Pulmonary artery endothelial cell (primary cell): ENCODE data around the gene FUT8. TPM values are rescaled to one million over a fixed set of nuclear protein-coding genes. Genes with fewer than 3 reads are reported as not detected.

Source experiments
- DNase-seq: peaks from one replicate; pipeline ENCODE4 v3.0.0-alpha.2; 2011; ENCODE audit warnings: low read depth, low spot score
- total RNA-seq: library from RNA; depleted of rRNA; stranded (reverse); fragments of >200 nt; gene quantifications from 2 replicates; pipeline ENCODE4 v1.2.3, GENCODE V29; 2014

FUT8 gene
- total RNA-seq, 1 donor from 2014 or later, result 55.5 TPM

DNA sequence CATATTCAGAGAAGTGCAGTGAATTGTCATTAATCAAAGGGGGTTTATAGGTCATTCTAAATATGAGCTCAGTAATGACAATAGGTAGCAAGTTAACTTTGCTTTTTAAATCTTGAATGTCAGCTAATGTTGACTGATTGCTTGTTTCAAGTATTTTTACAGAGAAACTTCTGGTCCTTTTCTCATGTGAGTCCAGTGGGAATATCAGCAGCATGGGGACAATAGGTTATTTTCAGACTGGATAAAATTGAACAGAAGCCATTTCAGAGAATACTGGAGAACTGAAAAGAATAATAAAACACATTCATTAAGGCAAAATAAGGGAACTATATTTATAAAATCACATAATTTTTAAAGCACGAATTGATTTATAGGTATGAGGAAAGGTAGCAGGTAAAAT lies 78.7 kb downstream of the FUT8 start:
- DNase-seq, result no peak

DNA sequence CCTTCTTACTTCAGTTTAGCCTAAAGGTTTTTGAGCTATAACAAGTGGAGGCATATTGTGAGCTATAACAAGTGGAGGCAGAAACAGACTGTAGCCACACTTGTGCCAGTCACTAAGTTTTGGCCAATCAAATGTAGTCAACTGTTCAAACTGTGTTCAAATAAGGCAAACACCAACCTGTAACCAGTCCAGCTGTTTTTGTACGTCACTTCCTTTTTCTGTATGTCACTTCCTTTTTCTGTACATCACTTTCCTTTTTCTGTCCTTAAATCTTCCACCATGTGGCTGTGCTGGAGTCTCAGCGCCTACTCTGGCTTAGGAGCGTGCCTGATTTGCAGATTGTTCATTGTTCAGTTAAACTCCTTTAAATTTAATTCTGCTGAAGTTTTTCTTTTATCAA lies 79.7 kb downstream of the FUT8 start:
- no peak for DNase-seq

DNA sequence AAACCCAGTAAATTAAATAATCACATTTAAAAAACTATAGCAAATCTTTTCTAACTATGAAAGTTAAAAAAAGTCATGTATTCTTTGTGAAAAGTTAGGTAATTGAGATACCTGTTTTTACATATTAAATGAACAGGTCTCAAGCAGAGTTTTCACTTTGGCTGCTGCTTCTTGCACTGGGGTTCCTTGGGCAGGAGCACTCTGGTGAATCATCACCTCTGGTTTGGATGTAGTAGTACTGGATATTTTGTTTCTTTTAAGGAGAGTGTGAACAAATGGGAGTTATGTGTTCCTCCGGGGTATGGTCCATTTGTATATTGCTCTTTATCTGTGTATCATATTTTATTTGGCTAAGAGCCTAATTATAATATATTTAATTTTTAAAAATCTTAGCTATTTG lies 82.7 kb downstream of the FUT8 start:
- no peak for DNase-seq

DNA sequence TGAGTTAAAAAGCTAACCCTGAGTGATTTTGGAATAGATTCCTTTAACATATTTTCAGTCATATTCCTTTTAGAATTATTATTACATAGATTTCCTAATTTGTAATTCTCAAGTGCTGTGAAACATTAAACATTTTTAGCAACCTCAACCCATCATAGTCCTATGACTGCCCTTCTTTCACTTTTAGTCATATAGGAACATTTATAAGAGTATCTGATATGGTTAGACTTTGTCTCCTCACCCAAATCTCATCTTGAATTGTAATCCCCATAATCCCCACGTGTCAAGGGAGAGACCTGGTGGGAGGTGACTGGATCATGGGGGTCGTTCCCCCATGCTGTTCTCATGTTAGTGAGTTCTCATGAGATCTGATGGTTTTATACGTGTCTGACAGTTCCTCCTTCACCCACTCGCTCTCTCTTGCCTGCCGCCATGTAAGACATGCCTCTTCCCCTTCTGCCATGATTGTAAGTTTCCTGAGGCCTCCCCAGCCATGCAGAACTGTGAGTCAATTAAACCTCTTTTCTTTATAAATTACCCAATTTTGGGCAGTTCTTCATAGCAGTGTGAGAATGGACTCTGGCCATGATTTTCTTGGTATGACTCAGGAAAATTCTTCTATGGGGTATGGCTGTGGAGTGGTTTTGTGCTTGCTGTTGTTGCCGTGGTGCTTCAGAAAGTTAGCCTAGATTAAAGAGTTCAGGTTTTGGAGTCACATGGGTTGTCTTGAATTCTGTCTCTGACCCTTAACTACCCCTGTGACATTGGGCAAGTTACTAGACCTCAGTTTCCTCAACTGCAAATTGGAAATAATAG lies 83.9 kb downstream of the FUT8 start:
- DNase-seq, result no peak

DNA sequence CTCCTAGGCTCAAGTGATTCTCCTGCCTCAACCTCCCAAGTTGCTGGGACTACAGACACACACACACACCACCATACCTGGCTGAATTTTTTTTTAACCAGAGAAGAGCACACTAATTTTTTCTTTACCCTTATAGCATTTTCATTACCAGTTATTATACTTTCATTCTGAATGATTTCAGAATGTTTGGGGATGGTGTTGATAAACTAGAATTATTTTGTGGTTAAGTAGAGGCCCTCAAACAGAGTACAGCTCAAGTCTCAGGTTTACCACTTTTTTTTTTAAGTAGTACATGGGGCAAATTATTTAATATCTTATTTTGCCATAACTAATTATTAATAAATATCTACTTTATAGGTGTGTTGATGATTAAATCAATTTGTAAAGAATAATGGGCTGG lies 86.6 kb downstream of the FUT8 start:
- DNase-seq, result no peak

DNA sequence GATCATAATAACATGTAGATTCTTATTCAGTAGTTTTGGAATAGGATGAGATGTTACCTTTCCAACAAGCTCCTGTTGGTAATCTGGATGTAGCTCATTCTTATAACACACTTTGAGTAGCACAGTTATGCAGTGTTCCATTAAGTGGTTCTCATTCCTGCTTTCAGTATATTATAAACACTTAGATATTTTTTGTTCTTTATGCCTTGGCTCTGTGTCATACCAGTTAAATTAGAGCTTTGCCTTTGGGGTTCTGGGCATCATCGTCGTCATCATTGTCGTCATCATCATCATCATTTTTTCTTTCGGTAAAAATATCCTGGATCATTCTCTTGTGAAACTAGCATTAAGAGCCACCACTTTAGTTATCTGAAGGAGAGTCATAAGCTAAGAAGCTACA lies 87.5 kb downstream of the FUT8 start:
- no peak for DNase-seq

DNA sequence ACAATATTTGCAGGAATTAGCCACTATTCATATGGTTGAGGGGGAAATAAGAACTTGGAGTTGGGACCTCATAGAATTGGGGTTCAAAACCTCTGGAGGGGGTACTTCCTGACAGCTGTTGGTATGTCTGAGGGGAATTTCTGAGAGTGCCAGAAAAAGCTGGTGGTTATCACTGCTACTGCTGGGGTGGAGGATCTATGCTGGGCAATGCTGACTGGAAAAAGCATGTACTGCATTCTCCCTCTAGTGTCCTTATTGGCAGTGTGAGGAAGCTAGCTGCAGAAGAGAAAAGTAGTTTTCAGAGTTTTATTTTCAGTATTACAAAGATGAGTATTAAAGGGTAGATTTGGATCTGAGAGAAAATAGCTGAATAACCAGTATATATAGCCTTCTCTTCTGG lies 88.8 kb downstream of the FUT8 start:
- no peak for DNase-seq

DNA sequence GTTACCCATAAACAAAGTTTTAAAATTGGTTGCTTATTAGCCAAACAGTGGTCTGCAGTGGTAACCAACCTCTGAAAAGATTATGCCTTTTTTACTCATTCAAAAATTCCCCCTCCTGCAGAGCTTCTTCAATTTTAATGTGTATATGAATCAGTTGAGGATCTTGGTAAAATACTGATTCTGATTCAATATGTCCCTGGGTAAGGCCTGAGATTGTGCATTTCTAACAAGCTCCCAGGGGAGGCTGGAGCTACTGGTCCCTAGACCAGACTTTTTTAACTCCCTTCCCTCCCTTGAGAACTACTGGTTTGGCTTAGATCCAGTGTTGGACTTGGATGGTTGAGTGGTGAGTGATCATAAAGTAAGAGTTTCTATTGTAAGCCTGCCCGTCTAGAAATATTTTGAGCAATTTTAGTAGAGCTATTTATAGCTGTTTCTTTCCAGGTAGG lies 90.2 kb downstream of the FUT8 start:
- no peak for DNase-seq

DNA sequence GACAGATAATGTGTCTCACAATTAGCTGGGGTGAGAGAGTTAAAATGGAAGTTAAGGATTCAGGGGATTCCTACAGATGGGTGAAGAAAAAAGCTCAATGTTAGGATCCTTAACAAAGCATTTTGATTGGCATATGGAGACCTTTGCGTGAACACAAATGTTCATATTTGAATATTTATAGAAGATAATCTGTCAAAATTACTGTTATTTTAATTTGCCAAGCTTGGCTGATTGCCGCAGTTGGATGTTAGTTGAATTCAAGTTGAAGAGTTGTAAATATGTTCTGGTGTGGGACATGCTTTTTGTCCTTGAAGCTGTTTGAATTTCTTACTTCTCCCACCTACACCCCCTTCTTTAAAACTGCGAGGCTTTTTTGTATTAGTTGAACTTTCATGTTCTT lies 91.2 kb downstream of the FUT8 start:
- no peak for DNase-seq

DNA sequence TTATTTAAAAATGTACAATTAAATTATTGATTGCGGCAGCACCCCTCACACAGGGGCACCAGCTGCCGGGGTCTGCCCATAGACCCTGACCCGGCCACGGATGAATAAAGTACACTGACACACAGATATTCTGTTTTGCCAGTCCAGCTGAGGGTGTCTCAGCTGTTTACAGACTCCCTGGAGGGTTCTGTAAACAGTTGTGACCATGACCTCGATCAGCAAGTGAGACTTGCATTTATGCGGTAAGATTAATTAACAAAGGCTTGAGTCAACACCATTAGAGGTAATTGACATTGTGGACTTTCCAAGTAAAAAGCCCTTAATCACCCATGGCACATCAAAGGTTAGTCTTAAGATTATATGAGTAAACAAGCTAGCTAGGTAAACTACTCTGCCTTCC lies 94.3 kb downstream of the FUT8 start:
- DNase-seq, result no peak

DNA sequence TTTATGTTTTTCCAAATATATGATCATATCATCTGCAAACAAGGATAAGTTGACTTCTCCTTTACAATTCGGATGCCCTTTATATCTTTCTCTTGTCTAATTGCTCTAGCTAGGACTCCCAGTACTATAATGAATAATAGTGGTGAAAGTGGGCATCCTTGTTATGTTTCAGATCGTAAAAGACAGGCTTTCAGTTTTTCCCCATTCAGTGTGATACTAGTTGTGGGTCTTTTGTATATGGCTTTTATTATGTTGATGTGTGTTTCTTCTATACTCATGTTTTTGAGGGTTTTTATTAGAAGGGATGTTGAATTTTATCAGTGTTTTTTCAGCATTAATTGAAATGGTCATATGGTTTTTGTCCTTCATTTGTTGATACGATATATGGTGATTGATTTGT lies 97.3 kb downstream of the FUT8 start:
- no peak for DNase-seq

DNA sequence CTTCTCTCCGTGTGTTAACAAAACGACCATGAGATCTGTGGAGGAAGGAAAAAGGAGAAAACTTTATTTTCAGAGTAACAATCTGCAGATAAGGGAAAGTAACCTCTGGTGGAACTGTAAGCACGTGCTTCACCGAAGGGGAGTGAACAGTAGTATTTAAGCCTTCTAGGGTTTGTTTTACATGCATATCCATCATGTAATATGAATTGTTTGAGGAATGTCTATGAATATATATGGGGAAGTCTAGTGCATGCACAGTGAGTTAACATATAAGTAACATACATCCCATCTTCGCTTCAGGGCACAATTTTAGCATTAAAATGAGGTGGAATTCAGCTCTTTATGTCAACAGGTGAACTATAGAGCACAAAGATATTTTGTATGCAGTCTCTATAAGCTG lies 101.1 kb downstream of the FUT8 start:
- DNase-seq, result no peak

DNA sequence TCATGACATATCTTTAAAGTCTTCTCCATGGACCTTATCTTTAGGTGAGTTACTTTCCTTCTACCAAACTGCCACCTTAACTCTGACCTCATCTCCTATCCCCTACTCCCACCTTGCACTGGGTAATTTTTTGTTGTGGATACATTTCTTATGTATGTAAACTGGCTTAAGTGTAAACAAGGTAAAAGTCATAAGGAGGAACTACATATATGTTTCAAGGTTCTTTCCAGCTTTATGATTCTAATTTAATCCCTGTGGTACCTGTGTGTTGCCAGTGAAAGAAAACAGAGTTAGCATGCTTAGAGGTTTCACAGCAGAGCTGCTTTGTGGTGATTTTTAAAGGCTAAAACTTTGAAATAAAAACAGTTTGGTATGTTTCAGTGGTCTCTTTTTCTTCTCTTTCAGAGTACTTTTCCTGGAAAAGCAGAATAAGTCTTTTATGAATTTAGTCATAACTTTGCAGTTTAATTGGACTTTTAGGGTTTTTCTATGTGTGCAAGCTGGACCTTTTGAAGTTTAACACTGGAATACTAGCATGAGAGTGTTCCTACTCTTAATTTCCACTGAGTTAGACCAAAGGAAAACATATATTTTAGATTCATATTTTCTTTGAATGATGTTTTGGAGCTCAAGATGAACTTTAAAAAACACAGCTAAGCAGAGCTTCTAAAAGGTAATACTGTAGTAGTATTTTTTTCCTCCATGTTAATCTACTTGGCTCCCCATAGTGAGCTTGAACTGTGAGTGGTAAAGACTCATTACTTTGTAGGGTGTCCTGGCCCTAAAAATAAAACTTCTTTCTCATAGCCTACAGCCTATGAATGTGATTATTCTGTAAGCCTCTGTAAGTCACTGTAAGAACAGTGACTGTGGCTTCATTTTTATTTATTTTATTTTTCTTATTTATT lies 105.4 kb downstream of the FUT8 start:
- DNase-seq, result no peak

DNA sequence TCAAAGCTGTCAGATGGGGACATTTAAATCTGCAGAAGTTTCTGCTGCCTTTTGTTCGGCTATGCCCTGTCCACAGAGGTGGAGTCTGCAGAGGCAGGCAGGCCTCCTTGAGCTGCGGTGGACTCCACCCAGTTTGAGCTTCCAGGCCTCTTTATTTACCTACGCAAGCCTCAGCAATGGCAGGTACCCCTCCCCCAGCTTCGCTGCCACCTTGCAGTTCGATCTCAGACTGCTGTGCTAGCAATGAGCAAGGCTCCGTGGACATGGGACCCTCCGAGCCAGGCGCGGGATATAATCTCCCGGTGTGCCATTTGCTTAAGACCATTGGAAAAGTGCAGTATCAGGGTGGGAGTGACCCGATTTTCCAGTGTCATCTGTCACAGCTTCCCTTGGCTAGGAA lies 115.5 kb downstream of the FUT8 start:
- no peak for DNase-seq

DNA sequence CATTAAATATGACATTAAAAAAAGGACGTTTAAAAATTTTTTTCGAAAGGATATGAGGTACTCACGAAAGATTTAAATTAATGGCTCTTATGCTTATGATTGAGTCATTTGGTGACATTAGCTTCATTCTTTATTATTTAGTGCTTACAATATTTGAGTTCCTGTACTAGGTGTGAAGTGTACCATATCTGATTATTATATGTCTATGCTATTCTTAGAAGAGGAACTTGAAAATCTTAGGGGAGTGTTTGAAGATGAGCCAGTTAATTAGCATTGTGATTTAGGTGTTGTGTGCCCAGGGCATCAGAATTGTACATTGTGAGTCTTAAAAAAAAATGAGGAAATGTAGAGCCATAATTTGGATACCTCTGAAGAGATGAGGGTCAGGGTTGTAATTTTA lies 118.6 kb downstream of the FUT8 start:
- DNase-seq, result no peak

DNA sequence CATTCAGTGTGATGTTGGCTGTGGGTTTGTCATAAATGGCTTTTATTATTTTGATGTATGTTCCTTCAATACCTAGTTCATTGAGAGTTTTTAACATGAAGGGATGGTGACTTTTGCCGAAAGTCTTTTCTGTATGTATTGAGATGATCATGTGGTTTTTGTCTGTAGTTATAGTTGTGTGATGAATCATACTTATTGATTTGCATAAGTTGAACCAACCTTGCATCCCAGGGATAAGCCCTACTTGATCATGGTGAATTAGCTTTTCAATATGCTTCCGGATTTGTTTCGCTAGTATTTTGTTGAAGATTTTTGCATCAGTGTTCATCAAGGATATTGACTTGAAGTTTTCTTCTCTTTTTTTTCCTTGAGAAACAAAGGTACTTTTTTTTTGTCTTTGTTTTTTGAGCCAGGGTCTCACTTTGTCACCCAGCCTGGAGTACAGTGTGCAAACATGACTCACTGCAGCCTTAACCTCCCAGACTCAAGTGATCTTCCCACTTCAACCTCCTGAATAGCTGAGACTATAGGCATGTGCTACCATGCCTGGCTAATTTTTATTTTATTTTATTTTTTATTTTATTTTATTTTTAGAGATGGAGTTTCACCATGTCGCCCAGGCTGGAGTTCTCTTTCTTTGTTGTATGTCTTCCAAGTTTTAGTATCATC lies 121.3 kb downstream of the FUT8 start:
- no peak for DNase-seq

DNA sequence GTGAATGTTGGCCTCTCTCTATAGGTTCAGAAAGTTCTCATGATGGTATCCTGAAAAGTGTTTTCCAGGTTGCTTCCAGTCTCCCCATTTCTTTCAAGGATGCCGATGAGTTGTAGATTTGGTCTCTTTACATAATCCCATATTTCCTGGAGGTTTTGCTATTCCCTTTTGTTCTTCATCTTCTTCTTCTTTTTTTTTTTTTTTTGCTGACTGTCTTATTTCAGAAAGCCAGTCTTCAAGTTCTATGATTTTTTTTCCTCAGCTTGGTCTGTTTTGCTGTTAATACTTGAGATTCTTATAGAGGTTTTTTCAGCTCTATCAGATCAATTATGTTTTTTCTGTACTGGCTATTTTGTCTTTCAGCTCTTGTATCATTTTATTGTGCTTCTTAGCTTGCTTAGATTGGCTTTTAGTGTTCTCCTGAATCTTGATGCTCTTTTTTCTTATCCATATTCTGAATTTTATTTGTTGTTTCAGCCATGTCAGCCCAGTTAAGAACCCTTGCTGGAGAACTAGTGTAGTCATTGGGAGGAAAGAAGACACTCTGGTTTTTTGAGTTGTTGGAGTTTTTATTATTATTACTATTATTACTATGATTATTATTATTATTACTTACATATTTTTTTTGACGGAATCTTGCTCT lies 124.4 kb downstream of the FUT8 start:
- DNase-seq, result no peak

DNA sequence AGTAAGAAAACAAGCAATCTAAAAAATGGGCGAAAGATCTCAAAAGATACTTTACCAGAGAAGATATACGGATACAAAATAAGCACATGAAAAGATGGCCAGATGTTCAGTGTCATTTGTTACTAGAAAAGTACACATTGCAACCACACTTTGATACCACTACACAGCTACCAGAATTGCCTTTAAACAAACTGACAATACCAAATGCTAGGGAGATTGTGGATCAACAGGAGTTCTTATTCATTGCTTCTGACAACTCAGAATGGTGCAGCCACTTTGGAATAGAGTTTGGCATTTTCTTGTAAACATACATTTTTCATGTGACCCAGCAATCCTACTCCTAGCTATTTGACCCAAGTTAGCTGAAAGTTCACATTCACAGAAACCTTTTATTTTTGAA lies 136.3 kb downstream of the FUT8 start:
- no peak for DNase-seq

DNA sequence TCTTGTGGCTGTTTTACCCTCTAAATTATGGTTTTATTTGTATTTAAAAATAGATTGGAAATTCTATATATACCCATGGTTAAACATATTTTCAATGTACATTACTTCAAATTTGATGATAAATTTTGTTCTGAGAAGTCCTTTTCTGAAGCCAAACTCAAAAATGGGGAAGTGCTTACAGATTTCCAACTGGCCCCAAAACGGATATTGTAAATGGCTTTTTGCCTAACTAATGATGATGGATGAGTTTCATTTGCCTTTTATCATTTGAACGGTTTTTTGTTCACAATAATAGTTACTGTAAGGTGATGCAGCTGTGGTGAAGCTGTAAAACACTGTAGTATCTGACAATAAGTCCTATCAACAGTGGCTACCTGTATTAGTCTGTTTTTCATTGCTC lies 136.9 kb downstream of the FUT8 start:
- DNase-seq, result no peak

DNA sequence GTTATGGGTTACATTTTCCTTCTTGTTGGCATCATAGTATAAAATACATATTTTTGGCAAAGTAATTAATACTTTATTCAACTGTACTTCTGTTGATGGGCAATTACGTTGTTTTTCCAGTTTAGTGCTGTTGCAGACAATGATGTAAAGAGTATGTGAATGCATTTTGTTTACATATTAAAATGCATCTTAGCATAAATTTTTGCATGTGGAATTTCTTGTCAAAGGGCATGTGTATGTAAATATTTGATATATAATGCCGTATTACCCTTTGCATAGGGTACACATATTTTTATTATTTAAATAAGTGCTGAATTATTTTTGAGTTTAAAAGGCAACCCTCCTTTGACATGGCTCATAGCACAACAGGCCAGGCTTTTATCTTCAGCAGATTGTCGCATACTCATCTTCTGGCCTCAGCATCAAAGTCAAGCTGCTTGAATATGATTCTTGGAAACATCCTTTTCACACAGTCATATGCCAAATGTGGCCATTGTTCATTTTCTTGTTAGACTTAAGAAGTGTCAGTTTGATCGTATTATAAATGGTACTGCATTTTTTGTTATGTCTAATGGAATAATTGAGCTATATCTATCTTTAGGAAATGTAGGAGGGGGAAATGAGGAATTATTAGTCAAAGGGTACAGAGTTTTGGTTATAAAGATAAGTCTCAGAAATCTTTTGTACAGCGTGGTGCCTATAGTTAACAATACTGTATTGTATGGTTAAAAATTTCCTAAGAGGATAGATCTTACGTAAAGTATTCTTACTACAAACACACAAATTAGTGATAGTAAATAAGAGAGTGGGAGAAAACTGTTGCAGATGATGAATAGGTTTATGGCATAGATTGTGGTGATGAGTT lies 138.5 kb downstream of the FUT8 start:
- DNase-seq, result no peak

DNA sequence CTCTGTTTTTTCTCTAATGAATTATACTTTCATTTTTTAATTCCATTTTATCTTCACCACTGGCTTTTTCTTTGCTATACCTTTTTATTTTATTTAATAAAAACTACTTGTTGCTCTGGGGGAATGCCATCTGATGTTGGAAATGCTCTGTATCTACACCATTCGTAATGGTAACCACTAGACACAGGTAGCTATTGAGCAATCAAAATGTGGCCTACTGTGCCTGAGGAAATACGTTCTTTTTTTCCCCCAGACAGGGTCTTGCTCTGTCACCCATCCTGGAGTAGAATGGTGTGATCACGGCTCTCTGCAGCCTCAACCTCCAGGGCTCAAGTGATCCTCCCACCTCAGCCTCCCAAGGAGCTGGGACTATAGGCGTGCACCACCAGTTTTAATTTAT lies 140.2 kb downstream of the FUT8 start:
- DNase-seq, result no peak
